Right atrium auricular region (tissue), 2 donors: Measurements from ENCODE around the gene ARF1. TPM values are rescaled to one million over a fixed set of nuclear protein-coding genes. Genes with fewer than 3 reads are reported as not detected.

ENCODE experiments used
- DNase-seq: peaks from one replicate; pipeline ENCODE4 v3.0.0-alpha.2; 2019; ENCODE audit warnings: low spot score
- H3K27ac ChIP-seq, 2 donors: fragments of 200-600 bp; sonication (generic); 1 replicate in 1 of 2; 2 replicates in 1 of 2; pipeline ENCODE4 v1.5.1; 2016 to 2019
- H3K27me3 ChIP-seq, 2 donors: fragments of 200-600 bp; sonication (generic); one replicate each; pipeline versions ENCODE4 v1.5.1 to v1.6.0; 2017 to 2019
- H3K36me3 ChIP-seq: fragments of 200-600 bp; sonication (generic); one replicate; pipeline ENCODE4 v1.5.1; 2016
- H3K4me1 ChIP-seq, 2 donors: fragments of 200-600 bp; sonication (generic); one replicate each; pipeline versions ENCODE4 v1.5.1 to v1.6.0; 2017 to 2019
- H3K4me3 ChIP-seq, 2 donors: fragments of 200-600 bp; sonication (generic); 1 replicate in 1 of 2; 2 replicates in 1 of 2; pipeline ENCODE4 v1.5.1; 2017 to 2019; ENCODE audit warnings: mild to moderate bottlenecking in 1 of 2, moderate library complexity in 1 of 2
- H3K9me3 ChIP-seq, 2 donors: fragments of 200-600 bp; sonication (generic); one replicate each; pipeline ENCODE4 v1.5.1; 2019
- total RNA-seq, 2 donors: library from RNA; depleted of rRNA; stranded (reverse); fragments of >200 nt; gene quantifications; one replicate each; pipeline ENCODE4 v1.1.0, GENCODE V29; 2016
- TF ChIP-seq, protein P1 (sequence below), 2 donors: fragments of 200-600 bp; sonication (generic); IDR thresholded peaks; one replicate each; pipeline ENCODE4 v1.5.1; 2019; ENCODE audit warnings: antibody characterized with exemption in 2 of 2

Gene ARF1
- total RNA-seq, 2 donors from 2014 or later, result 375 to 422 TPM

DNA sequence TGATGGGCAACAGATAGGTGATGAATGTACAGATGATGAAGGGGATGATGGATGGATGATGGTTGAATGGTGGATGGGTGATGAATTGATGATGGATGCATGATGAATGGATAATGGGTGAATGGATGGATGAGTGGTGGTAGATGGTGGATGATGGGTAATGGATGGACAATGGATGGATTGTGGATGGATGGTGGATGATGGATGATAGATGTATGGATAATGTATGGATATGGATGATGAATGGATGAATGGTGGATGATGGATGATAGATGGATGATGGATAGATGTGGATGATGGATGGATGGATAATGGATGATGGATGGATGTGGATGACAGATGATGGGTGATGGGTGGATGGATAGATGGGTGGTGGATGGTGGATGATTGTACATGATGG is 40.0 kb upstream of the ARF1 start:
- no peak for DNase-seq
- TF ChIP-seq, protein P1, sequence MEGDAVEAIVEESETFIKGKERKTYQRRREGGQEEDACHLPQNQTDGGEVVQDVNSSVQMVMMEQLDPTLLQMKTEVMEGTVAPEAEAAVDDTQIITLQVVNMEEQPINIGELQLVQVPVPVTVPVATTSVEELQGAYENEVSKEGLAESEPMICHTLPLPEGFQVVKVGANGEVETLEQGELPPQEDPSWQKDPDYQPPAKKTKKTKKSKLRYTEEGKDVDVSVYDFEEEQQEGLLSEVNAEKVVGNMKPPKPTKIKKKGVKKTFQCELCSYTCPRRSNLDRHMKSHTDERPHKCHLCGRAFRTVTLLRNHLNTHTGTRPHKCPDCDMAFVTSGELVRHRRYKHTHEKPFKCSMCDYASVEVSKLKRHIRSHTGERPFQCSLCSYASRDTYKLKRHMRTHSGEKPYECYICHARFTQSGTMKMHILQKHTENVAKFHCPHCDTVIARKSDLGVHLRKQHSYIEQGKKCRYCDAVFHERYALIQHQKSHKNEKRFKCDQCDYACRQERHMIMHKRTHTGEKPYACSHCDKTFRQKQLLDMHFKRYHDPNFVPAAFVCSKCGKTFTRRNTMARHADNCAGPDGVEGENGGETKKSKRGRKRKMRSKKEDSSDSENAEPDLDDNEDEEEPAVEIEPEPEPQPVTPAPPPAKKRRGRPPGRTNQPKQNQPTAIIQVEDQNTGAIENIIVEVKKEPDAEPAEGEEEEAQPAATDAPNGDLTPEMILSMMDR (IDR thresholded peaks at IDR 0.05), result no peak
- Histone ChIP-seq H3K4me3 (no peak overlapping the region), H3K36me3 (no peaks in the 10 kb centered on the region), H3K27me3 (no peaks in the 10 kb centered on the region), H3K27ac (no peak overlapping the region), H3K4me1 (peaks cover 0 to 3% of the 10 kb centered on the region in 2 donors), H3K9me3 (no peaks in the 10 kb centered on the region)

DNA sequence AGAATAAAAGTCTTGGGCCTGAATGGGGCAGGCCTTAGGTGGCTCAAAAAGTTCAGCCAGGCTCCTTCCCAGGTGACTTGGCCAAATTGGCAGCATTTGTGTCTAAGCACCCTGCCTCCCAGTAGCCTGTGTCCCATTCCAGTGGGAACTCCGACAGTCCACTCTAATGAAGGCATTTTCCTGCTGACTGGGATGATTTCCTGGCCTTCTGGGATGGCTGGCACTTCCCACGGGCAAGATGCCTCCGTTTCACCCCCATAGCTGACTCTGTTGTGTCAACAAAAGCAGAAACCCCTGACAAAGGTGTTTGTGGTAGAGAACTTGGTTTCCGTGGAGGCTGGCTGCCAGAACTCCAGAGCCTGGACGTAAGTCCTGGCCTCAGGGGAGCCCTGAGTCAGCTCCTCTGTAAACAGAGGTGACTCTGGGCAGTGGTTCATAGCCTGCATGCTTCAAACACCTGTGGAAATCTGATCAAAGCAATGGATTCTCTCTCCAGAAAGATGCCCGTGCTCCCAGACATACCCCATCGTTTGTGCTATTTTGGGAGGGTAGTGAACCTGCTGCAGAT is 39.1 kb upstream of the ARF1 start:
- TF ChIP-seq, protein P1 (IDR thresholded peaks at IDR 0.05), result no peak
- no peaks in the 10 kb centered on the region for H3K9me3 ChIP-seq
- no peaks in the 10 kb centered on the region for H3K4me1 ChIP-seq
- no peaks in the 10 kb centered on the region for H3K27me3 ChIP-seq
- no peak overlapping the region for H3K27ac ChIP-seq
- no peak overlapping the region for H3K4me3 ChIP-seq
- no peaks in the 10 kb centered on the region for H3K36me3 ChIP-seq
- DNase-seq, result no peak

DNA sequence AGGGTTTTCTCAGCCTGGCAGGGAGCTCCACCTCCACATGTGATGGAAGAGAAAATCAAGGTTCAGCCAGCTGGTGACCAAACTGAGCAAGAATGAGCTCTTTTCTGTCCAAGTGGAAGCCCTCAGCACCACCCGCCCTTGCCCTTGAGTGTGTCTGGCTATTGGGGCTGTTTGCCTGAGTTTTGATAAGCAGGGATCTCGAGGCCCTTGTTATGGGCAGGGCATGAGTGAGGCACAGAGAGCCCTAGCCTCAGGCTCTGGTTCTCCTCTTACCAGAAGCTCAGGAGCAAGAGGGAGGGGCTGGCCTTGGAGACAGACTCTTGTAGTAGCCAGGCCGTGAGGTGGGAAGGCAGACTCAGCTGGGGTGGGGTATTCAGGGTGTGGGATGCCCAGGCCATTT is 37.5 kb upstream of the ARF1 start:
- H3K27me3 ChIP-seq, result no peaks in the 10 kb centered on the region
- no peaks in the 10 kb centered on the region for H3K36me3 ChIP-seq
- H3K27ac ChIP-seq, result no peak overlapping the region
- H3K4me3 ChIP-seq, result no peak overlapping the region
- no peaks in the 10 kb centered on the region for H3K9me3 ChIP-seq
- TF ChIP-seq, protein P1 (IDR thresholded peaks at IDR 0.05), result no peak
- no peak for DNase-seq
- H3K4me1 ChIP-seq, result no peaks in the 10 kb centered on the region

DNA sequence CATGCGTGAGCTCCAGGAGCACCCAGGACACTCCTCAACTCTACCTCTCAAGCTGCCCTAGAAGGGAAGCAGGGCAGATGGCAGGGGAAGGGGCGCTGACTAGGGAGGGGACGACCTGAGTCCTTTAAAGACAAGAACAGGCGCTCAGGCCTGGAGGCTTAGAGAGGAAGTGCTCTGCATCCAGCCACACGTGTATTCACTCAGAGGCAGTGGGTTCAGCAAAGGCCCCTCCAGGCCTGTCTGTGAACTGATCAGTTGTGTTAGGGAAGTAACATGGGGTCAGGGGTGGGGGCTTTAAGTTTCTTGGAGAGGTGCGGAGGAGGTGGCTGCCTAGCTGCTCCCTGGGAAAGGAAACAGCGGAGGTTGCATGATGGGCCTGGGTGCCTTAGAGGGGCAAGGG is 37.1 kb upstream of the ARF1 start:
- TF ChIP-seq, protein P1 (IDR thresholded peaks at IDR 0.05), result no peak
- H3K27me3 ChIP-seq, result no peaks in the 10 kb centered on the region

DNA sequence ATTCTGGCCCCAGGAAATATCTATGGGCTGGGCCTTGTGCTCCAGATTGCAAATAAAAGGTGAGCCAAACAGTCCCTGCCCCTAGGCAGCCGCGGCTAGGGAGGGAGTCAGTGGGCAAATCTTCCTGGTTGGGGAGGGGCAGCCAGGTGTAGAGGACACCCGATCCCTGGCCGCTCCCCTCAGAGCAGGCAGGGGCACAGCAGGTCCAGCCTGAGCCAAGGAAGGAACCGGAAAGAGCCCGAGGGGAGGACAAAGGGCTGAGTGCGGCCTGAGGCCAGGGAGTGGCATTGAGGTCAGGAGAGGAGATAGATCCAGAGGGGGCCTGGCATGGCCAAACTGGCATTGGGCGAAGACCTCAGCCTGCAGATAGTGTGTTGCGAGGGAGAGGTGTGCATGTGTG is 36.6 kb upstream of the ARF1 start:
- H3K9me3 ChIP-seq, result no peaks in the 10 kb centered on the region
- no peak for DNase-seq
- H3K4me3 ChIP-seq, result no peak overlapping the region
- no peak overlapping the region for H3K27ac ChIP-seq
- no peaks in the 10 kb centered on the region for H3K27me3 ChIP-seq
- no peaks in the 10 kb centered on the region for H3K4me1 ChIP-seq
- no peaks in the 10 kb centered on the region for H3K36me3 ChIP-seq
- TF ChIP-seq, protein P1 (IDR thresholded peaks at IDR 0.05), result no peak

More for the DNA sequence above, 37.1 kb upstream of the ARF1 start:
- Histone ChIP-seq H3K36me3 (no peaks in the 10 kb centered on the region), H3K4me3 (no peak overlapping the region), H3K9me3 (no peaks in the 10 kb centered on the region), H3K4me1 (no peaks in the 10 kb centered on the region), H3K27ac (no peak overlapping the region)
- DNase-seq, result no peak
